Omental fat pad (tissue), 4 donors: ENCODE results near the gene ACTRT3. TPM values are rescaled to one million over a fixed set of nuclear protein-coding genes. Genes with fewer than 3 reads are reported as not detected.

ENCODE experiments used
- ATAC-seq: fragments of 150-250 bp; one replicate; pipeline ENCODE4 v1.9.1; 2016; ENCODE audit warnings: mild to moderate bottlenecking, moderate library complexity; ENCODE audit not compliant: low FRiP score
- DNase-seq: peaks from one replicate; pipeline ENCODE4 v3.0.0-alpha.2; 2019; ENCODE audit warnings: low spot score
- CTCF ChIP-seq, 3 donors: fragments of 450-650 bp; IDR thresholded peaks; one replicate each; pipeline ENCODE4 v1.5.1; 2016 to 2017; ENCODE audit warnings: antibody characterized with exemption in 3 of 3, mild to moderate bottlenecking in 3 of 3, moderate library complexity in 2 of 3
- total RNA-seq, 4 donors: library from RNA; depleted of rRNA; stranded (reverse); fragments of >200 nt; gene quantifications; one replicate each; pipeline ENCODE4 v1.1.0, GENCODE V29; 2016

Gene ACTRT3
- total RNA-seq, 4 donors from 2014 or later = 2.3 to 4.8 (median 2.8) TPM

- ATAC-seq (no peak), DNase-seq (no peak)
- TF ChIP-seq CTCF (IDR thresholded peaks at IDR 0.05) = no peak
Measured at GRCh38 chr3:169760479-169760878, 8.9 kb downstream of the ACTRT3 start.

GRCh38 chr3:169759256-169759655, 10.1 kb downstream of the ACTRT3 start:
- TF ChIP-seq CTCF (IDR thresholded peaks at IDR 0.05) = no peak
- no peak for ATAC-seq

GRCh38 chr3:169758359-169758994, 10.9 kb downstream of the ACTRT3 start:
- no peak for DNase-seq
- no peak for TF ChIP-seq CTCF (IDR thresholded peaks at IDR 0.05)
- ATAC-seq = no peak

More at GRCh38 chr3:169759256-169759655, 10.1 kb downstream of the ACTRT3 start:
- DNase-seq = no peak

GRCh38 chr3:169755488-169755887, 13.9 kb downstream of the ACTRT3 start:
- ATAC-seq = no peak
- no peak for TF ChIP-seq CTCF (IDR thresholded peaks at IDR 0.05)
- DNase-seq = no peak

GRCh38 chr3:169754711-169755110, 14.7 kb downstream of the ACTRT3 start:
- no peak for TF ChIP-seq CTCF (IDR thresholded peaks at IDR 0.05)
- ATAC-seq = no peak
- no peak for DNase-seq

- ATAC-seq = no peak
Measured at GRCh38 chr3:169751875-169752274, 17.5 kb downstream of the ACTRT3 start.

More at GRCh38 chr3:169751875-169752274, 17.5 kb downstream of the ACTRT3 start:
- TF ChIP-seq CTCF (IDR thresholded peaks at IDR 0.05) = no peak
- DNase-seq = no peak
